HG03025 (cell line): ENCODE measurements around the gene SGCD.

Source experiments
- ATAC-seq: cut with Tn5 transposase; IDR thresholded peaks from one replicate; pipeline ENCODE4 v1.9.1; 2021; ENCODE audit warnings: mild to moderate bottlenecking, moderate library complexity; ENCODE audit not compliant: unreplicated experiment, low FRiP score

Gene SGCD

DNA sequence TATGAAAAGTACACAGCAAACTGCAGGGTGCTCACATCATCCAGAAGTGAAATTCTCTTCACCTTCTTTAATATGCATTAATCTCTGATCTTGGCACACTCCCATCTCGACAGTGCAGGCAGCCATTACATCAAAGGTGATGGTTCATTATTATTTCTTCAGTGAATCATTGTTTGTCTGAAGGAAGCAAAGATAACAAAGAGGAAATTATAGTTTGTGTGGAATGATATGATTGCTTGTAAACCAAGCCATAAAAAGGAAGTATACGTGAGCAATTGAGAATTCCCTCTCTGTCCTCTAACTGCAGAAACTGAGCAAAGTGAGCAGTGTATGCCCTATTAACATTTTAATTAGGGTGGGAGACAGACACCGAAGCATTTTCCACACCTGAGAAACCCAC is 351.5 kb downstream of the SGCD start:
- no peak for ATAC-seq

DNA sequence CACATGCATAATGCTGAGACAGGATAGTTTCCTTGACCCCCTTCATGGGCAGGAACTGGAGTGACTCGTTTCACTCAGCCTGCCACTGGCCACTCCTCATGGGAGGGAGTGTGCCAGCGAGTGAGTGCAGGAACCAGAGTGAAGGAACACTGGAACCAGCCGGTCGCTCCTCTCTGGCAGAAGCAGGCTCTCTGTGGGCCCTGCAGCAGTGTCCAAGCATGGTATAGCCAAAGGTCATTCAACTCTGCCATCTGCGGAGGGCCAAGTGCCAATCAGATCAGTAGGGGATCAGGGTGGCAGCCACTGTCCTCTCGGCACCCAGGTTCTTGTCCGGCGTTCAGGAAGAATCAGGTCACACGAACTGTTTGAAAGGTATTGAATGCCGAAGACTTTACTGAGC is 353.9 kb downstream of the SGCD start:
- ATAC-seq: no peak

DNA sequence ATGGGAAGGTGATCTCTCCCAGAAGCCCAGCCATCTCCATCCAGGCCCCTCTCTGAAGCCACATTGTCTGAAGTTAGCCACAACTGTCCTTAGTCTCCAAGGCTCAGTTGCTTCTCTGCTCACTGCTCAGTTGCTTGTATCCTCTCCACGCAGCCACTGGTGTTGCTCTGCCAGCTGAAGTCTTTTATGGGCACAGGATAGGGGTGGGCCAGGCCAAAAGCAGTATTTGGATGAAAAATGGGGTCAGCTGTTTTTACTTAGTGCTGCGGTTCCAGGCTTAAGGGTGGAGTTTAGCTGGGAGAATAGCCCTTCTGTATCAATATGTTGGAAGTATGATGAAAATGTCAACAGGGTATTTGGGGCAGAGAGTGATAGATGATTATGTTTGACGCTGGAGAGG is 354.3 kb downstream of the SGCD start:
- no peak for ATAC-seq

DNA sequence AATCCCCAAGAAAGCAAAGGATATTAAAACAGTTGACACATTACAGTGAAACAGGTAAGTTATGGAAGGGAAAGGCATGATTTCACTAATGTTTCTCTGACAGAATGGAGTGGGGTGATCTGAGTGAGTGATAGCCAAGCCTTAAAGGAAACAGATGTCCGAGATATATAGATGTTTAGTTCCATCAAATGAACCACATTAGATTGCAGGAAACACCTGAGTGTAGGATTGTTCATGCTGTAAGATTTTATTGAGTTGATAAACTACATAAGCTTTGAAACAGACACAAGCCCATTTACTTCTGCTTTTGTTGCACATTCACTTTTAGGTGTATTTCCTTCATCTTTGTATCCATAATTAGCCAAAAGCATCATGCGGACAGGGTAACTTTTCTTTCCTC is 356.0 kb downstream of the SGCD start:
- ATAC-seq: no peak

DNA sequence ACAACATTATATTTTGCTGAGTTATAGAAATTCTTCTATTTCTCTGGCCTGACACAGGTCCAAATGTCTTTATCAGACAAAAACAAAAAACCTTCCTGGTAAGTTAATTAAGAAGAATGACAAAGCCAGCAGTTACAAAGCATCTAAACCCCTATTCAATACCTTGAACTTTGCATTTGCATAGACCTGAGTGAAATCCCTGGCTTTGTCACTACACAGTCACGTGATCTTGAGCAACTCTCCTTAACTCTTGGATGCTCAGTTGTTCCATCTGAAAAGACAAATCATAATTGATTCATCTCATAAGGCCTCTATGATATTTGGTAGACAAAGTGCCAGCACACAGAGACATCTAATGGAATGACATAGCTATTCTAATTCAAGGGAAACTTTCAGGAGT is 356.5 kb downstream of the SGCD start:
- no peak for ATAC-seq

DNA sequence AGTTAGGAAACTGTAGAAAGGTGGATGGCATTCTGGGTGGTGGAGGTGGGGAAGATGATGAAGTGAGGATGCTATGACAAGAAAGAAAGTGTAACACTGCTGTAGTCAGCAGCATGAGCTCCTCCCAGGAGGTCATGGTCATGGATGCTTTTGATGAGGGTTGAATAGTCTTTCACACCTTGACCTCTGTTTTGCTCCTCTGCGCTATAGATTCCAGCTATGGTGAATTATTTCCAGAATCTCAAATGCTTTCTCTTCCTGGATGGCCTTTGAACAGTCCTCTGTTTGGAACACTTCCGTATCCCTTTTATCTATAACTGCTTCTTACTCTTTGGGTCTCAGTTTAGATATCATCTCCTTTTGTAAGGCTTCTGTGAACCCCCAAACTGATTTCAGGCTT is 357.3 kb downstream of the SGCD start:
- ATAC-seq: no peak

DNA sequence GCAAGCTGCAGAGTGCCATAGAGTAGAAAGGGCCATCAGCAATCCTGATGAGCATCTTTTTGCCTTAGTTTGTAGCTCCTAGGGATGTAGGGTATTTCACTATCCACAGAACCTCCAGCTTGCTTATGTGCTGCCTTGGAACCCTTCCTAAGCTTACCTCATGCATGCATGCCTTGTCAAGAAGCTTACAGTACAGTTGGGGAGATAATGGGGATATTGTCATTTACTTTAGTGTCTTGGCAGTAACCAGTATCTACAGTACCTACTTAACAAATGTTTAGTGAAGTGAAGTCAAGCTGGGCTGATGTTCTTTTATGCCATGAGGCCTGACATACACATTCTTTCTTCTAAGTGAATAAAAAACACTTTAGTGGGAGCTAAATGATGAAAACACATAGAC is 358.5 kb downstream of the SGCD start:
- ATAC-seq: no peak

DNA sequence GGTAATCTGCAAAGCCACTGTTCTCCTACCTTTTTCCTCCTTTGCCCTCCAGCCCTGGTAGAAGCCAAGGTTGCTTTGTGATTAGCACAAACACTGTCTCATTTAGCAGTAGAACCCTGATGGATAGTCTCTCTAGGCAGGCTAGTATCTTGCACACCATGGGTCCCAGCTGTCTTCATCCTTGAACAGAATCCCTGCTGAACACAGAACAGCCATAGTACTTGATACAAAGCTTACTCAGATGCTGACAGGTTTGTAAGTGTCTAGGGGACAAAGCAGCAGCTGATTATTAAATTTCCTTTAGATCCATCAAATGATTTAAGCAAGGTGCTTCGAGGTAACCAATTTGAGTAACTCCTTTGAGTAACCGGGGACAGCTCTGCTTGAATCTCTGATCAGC is 359.4 kb downstream of the SGCD start:
- no peak for ATAC-seq

DNA sequence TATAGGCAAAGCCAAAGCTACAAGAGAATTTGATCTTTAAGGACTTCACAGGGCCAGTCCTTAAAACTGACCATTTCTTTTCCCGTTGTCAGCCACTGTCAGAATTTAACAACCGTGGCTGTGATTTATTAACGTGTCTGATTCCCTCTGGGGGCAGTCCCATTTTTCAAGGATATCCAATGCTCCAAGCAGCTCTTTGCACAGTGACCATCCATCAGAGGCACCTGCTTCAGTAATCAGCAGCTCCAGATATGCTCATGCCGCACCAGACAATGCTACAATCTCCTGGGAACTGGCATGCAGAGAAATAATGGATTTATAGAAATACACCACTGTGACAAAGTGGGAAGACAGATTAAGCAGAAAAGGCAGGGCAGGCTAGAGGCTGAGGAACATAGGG is 359.8 kb downstream of the SGCD start:
- ATAC-seq: no peak

DNA sequence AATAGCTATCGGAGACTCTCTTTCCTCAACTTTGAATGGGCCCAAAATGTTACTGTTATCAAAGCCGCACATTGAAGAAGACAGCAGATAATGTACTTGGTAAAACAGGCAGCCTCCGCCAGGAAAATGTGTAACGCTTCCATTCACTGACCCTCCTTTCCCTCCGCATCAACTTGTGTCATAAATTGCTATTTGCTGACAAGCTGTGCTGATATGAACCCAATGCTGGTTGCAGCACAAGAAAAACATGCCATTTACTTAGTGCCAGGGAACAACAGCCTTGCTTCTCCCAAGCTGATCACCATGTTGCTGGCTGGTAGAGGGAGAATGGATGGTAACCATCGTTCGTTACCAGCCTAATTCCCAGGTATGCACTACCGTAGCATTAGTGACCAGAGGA is 360.6 kb downstream of the SGCD start:
- no peak for ATAC-seq

DNA sequence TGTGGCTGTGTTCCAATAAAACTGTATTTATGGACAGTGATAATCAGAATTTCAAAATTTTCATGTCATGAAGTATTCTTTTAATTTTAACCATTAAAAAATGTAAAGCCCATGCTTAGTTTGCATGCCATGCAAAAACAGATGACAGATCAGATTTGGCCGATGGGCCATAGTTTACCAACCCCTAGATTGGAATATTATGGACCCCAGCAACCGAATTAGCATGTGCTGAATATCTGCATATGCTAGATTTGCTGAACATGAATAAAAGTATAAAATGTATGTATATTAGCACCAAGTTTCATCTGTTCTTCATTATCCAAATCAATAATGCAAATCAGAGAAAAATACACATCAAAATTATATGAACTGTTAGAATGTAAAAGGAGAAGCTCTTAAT is 364.6 kb downstream of the SGCD start:
- no peak for ATAC-seq

DNA sequence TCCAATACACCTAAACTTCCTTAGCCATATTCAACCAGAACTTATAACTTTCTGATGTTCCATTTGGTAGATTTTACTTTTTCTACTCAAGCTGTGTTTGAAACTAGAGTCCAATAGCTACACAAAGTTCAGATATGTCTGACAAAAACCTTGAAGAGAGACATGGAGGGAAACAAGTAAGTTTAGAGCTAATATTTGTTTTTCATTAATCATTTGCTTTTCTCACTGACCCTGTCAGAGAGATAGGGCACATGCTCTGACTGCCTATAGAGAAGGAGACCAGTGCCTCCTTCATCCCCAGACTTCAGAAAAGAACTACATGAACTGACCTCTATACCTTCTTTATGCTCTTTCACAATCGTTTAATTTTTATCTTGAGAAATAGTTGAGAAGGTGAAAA is 366.1 kb downstream of the SGCD start:
- no peak for ATAC-seq

DNA sequence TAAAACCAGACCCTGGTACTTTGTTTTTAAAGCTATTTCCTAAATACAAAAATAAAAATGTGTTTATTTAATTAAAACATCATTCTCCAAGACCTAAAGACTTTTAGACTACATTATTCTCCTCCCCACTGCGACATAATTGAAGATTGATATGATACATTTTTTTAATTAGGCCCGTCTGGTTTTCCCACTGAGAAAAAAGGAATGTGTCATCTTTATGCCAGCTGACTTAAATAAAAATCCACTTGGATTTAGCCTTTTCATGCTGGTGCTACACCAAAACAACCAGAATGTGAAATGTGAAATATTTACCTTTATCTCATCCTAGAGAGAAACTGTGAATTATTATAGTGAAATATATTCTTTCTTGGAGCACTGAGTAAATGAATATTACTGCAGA is 367.6 kb downstream of the SGCD start:
- no peak for ATAC-seq

DNA sequence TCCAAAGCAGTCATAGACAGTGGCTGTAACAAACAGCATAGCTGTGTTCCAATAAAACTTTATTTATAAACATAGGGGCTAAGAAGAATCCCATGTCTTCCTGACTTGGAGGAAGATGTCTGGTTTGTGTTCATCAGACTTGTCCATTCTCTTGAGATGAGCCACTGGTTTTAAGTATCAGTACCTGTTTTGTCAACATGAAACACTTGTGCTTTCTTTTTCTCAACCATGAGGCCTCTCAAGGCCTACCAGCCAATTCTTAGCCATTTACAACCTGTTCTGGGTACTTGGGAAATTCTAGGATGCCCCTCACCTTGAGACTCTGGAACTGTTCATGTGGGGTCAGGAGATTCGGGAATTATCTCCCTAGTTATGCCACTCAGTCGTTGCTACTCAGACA is 368.8 kb downstream of the SGCD start:
- peak; percentile 49 for ATAC-seq

DNA sequence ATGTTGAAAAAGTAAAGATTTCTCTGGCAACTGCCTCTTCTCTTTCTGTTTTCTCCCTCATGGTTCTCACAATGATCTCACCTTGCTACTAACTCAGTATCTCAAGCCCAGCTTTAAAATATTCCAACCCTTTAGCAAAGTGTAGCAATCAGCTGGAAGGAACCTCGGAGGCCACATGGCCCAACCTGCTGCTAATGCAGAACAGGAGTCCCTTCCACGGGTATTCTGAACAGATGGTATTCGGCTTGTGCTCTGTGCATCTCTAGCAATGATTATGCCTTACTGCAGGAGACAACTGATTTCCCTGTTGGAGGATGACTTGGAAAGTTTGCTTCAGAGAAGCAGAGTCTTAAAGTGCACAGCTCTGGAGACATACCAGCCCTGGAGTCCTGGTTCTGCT is 371.4 kb downstream of the SGCD start:
- ATAC-seq: no peak

DNA sequence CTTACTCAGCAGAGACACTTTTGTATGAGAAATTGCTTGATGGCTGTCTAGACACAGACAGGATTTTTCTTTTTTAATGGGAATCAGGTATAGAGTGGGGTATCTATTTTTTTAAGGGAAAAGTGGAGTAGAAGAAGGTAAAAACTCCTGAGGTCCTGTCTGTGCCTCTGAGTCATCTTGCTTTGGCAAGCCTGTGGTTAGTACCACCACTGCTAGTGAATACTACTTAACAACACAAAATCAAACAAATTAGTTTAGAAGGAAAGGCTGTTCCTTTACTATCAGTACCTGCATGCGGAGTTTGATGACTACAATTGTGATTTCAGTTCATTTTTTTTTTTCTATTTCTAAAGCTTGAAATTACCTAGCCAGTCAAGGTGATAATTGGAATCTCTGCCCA is 372.2 kb downstream of the SGCD start:
- no peak for ATAC-seq

DNA sequence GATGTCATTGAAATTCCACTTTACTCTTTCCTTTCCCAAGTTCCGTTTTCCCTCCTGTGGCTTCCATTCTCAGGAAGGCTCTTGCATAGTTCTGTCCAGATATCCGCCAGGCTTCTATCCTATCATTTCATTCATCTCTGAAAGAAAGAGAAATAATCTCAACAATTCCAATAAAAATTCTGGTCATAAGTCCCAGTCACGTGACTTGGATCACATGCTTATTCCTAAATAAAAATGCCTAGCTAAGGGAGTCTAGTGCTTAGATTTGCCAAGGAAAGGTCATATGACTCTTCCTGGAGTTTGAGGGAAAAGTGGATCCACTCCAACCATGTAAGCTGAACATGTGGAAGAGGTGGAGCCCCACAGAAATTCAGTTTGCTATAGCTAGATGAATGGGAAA is 377.2 kb downstream of the SGCD start:
- no peak for ATAC-seq

DNA sequence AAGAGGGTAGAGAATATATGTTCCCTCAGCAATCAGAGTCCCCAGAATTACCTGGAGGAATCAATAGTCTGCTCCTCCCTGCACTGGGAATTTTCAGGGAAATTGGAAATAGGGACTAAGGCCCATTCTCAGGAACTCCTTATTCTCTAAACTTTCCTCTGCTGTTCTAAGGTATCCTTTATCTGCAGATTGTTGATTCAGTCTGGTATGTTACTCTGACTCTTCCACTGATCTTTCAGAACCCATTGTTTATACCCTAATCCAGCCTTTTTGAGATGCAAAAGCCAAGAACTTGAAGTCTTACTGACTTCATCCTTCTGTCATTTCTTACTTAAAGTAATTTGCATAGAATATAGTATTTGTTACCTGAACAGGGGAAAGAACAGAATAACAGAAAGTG is 379.7 kb downstream of the SGCD start:
- no peak for ATAC-seq

DNA sequence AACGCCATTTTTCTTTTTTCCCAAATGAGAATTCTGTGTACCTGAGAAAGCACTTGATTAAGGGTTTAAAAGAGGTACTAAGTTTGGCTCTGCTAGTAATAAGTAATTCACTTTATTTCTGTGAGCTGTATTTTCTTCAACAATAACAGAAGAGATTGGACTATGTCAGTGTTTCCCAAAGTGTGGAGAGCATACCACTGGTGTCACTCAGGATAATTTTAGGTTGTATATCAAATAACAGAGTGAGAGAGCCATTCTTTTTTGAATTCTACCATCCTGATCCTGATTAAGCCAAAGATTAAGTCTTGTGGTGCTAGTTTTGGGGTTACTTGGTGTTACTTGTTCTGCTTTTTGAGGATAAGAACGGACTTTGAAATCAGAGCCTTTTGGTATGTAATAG is 380.8 kb downstream of the SGCD start:
- no peak for ATAC-seq

DNA sequence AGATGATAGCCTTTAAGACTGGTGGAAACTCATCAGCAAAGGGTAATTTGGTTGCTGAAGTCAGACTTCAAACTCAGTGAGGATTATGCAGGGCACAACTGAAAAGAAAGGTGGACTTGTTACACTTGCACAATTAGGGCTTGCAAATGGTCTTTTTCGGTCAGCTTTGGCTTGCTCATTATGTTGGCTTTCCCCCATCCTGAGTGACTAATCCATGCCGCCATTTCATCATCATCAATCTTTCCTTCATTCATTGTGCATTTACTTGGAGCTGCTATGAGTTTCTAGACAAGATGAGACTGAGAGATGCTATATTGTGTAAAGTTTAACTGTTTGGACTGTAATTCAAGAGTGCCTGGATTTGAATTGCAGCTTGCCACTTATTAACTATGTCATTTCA is 388.3 kb downstream of the SGCD start:
- no peak for ATAC-seq

DNA sequence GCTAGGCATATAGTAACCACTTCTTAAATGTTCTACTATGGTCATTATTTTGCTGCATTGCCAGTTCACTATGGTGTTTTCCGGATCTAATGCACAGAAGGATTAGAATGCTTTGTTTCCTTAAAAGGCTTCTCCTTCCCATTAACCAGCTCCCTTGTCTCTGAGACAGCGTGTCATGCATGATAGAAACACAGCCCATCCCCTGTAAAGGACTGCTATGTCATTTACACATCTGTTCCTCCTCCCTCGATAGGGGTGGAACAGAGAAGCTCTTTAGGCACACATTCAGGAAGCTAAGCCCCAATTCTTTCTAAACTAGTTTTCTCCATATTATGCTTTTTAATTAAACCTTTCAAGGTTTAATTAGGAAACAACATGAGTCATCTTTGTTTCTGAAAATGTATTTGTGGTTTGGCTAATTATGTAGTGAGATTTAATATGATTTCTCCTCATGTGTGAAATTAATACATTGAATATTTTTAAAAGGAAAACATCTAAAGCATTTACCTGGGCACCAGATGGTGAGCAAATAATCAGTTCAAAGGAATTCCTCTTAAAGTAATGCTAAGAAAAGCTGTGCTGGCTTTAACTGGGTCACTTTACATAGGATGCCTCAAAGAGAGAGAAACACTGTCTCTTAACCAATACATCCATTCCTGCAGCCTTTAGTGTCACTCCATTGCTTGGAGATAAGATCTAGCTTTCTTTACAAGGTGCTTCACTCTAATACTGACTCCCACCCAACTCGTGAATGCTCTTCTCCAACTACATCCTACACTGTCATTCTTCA is 389.8 kb downstream of the SGCD start:
- no peak for ATAC-seq

DNA sequence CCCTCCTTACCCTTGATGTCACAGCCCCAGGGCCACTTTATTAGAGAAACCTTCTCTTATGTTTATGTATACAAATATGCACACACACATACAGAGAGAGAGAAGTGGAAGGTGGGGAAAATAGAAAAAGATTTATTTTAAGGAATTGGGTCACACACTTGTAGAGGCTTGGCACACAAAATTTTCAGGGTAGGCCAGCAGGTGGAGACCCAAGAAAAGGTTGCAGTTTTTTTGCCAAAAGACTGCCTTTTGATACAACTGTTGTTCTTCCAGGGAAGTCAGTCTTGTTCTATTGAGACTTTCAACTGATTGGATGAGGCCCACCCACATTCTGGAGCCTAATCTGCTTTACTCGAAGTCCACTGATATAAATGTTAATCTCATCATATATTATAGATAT is 392.0 kb downstream of the SGCD start:
- no peak for ATAC-seq

DNA sequence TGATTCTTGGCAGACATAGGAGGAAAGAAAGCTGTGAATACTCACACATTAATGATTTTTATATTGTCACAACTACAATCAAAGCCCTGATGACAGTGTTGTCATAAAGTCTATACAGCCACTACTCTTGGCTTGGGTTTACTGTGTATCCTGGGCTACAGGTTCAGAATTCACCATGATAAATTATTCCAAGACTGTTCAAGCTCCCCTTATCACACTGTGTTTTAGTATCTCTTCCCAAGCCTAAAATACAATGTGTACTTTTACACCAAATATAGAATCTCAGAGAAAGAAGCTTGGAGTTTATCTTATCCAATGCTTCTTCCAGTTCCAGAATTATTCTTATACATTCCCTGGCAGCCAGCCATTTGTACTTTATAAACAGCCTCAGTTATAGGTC is 395.4 kb downstream of the SGCD start:
- ATAC-seq: no peak
